Measurements from ENCODE around the gene FAM151A.

The FAM151A gene

DNA sequence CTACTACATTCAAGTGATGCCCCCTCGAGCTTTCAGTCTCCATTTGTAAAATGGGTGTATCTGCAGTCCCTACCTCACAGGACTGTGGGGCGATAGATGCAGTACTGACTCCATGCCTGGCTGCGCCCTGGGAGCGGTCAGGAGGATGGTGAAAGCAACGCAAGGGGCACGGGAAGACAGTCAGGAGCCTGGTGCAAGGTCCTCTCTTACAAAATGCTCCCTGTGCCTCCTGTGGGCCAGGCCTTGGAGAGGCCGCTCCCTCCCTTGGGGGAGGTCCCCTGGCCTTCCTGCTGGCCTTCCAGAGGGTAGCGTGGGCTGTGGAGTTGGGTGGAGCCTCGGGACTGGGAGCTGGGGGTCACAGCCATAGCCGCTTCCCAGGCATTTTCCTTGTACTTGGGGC is 21.6 kb downstream of the FAM151A start:
- TF ChIP-seq, protein P1, sequence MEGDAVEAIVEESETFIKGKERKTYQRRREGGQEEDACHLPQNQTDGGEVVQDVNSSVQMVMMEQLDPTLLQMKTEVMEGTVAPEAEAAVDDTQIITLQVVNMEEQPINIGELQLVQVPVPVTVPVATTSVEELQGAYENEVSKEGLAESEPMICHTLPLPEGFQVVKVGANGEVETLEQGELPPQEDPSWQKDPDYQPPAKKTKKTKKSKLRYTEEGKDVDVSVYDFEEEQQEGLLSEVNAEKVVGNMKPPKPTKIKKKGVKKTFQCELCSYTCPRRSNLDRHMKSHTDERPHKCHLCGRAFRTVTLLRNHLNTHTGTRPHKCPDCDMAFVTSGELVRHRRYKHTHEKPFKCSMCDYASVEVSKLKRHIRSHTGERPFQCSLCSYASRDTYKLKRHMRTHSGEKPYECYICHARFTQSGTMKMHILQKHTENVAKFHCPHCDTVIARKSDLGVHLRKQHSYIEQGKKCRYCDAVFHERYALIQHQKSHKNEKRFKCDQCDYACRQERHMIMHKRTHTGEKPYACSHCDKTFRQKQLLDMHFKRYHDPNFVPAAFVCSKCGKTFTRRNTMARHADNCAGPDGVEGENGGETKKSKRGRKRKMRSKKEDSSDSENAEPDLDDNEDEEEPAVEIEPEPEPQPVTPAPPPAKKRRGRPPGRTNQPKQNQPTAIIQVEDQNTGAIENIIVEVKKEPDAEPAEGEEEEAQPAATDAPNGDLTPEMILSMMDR (IDR thresholded peaks at IDR 0.05; ENCODE audit: low read depth, low read length, missing control alignments), result no peak
- no peak for DNase-seq (ENCODE audit: low read depth)
- H3K4me3 ChIP-seq (ENCODE audit: low read depth, low read length), result no peak overlapping the region

DNA sequence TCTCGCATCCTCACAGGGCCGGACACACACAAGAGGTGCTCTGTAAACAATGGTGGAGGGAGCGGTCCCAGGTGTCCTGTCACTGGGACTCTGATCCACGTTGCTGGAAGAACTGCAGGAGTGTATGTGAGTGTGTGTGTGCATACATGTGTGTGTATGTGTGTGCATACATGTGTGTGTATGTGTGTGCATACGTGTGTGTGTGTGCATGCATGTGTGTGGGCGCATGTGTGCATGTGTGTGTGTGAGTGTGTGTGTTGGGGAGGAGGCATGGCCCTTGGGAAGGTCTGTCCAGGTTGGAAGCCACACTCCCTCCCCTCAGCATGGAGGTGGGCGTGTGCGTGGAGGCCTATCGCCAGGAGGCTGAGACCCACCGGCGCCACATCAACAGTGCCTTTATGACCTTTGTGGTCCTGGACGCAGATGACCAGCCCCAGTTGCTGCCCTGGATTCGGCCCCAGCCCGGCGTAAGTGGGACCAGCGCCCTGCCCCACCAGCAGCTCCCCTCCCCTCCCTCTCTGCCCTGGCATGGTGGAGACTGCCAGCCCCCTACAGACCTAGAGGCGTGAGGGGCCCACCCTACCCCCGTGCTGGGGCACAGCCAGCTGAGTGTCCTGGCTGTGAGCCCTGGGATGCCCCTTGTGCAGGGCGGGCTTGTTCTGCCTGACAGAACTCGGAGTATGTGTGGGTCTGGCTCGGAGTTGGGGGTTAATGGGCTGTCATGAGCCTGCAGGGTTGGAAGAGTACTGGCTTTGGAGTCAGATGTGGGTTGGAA is 22.2 kb downstream of the FAM151A start:
- H3K4me3 ChIP-seq (ENCODE audit: low read depth, low read length), result no peak overlapping the region
- DNase-seq (ENCODE audit: low read depth), result no peak
- TF ChIP-seq, protein P1 (IDR thresholded peaks at IDR 0.05; ENCODE audit: low read depth, low read length, missing control alignments), result no peak

DNA sequence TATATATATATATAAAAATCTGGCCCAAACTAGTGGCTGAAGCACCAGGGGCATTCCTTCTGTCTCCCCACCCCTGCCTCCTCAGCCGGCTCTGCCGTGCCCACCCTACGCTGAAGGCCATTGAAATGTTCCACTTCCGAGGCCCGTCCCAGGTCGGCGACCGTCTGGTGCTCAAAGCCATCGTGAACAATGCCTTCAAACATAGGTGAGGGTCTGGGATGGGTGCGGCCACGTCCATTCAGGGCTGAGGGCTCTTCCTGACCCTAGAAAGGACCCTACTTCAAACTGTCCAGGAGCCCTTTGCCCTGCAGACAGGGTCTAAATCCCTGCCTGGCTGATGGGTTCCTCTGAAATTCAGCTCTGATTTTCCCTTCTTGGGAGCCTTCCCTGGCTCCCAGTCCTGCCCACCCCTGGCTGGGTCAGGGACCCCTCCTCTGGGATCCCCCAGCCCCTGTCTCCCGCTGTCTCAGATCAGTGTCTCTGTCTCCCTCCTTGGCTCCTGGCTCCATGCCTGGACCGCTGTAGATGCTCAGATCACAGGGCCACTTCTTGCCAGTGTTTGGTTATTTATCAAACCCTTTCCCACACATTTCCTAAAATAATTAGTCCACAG is 24.0 kb downstream of the FAM151A start:
- TF ChIP-seq, protein P1 (IDR thresholded peaks at IDR 0.05; ENCODE audit: low read depth, low read length, missing control alignments), result no peak
- no peak for DNase-seq (ENCODE audit: low read depth)
- H3K4me3 ChIP-seq (ENCODE audit: low read depth, low read length), result no peak overlapping the region

DNA sequence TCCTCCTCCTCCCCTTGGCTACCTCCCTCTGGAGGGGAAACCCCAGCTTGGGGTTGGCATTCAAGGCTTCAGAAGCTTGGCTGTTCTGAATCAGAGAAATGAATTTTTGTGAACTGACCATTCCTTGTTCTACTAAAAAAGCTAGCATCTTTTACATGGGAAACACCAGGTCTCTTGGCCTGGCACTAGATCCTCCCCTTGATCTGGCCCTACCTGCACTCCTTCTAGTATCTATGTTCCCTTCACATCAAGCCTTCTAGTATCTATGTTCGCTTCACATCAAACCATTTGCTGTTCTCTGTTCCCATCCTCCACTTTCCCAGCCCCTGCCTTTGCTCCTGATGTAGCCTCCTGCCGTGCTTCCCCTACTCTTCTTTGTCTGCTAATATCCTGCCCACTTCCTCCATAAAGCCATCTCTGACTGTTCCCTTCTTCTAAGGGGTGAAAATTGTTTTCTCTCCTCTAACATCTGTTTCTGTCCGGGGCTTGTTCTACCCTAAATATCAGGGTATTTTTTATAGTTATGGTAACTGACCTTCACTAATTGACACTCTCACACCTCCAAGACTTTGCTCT is 25.8 kb downstream of the FAM151A start:
- no peak for DNase-seq (ENCODE audit: low read depth)
- TF ChIP-seq, protein P1 (IDR thresholded peaks at IDR 0.05; ENCODE audit: low read depth, low read length, missing control alignments), result no peak
- no peak overlapping the region for H3K4me3 ChIP-seq (ENCODE audit: low read depth, low read length)

DNA sequence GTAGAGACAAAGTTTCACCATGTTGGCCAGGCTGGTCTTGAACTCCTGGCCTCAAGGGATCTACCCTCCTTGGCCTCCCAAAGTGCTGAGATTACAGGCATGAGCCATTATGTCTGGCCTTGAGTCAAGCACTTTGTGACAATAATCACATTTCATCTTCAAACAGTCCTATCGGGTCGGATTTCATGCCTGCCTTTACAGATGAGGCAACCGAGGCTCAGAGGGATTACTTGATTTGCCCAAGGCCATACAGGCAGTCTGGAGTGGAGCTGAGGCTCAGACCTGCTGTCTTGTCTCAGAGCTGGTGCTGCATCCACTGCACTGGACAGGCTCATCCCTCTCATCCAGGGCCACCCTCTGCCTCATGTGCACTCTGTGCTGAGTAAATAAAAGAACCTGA is 26.6 kb downstream of the FAM151A start:
- H3K4me3 ChIP-seq (ENCODE audit: low read depth, low read length), result no peak overlapping the region
- TF ChIP-seq, protein P1 (IDR thresholded peaks at IDR 0.05; ENCODE audit: low read depth, low read length, missing control alignments), result no peak
- no peak for DNase-seq (ENCODE audit: low read depth)

DNA sequence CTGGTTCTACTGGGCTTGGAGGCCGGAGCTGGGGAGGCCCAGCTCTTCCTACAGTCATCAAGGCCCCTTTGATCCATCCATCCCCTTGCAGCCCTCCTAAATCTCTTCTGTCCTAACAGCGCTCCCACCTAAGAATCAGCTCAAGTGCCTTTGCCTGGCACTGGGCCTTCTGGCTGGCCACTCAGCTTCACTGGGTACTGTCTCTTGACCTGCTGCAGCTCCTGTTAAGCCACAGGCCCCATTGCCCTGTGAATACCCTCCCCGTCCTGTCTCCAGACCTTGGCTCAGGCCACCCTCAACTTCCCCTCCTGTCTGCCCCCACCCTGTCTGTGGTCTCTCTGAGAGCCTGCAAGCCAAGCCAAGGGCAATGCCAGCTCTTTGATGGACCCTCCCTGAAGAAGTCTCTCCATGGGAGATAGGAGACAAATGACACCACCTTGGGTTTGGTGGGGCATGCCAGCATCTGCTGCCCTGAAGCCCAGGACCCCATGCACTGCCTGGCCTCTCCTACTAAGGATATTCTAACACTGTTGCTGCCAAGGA is 27.3 kb downstream of the FAM151A start:
- no peak overlapping the region for H3K4me3 ChIP-seq (ENCODE audit: low read depth, low read length)
- TF ChIP-seq, protein P1 (IDR thresholded peaks at IDR 0.05; ENCODE audit: low read depth, low read length, missing control alignments), result no peak
- DNase-seq (ENCODE audit: low read depth), result no peak
